ENCODE data around the gene ATP1A1.
A peak's percentile ranks its signal among the peaks of the same experiment; 100 is the strongest.

ATP1A1 gene

DNA sequence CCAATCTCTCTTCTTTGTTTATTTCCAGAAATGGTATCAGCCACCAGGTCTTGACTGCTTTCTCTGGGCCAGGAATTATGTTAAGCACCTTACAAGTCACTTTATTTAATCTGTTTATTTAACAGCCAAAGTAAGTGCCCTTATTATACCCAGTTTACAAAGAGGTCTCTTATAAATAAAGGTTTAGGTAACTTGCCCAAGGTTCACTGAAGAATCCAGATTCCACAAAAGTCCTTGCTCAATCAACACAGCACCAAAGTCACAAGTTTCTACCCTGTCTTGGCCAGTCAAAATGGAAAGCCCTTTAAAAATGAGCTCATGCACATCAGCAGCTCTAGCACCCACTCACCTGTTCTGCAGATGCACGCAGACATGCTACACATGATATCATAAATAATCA is 28.0 kb upstream of the ATP1A1 start:
- no peak for DNase-seq

DNA sequence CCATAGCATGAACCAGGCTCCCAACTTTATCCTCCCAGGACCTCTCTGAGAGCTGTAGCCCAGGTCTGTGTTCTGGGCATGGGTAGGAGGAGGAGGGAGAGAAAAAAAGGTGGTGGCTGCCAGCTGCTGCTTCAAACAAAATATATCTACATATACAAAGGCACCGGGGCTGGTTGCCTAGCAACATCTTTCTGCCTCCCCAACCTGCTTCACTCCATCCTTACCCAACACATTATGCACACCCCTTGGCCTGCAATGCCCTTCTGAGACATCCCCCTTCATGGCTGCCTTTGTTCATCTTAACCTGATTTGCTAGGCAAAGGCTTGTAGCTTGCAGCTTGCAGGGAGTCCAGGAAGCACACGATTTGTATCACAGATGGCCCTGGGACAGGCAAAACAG is 27.2 kb upstream of the ATP1A1 start:
- peak in 4 of 51 donors; percentile 7 to 39 (median 24) for DNase-seq

GRCh38 chr1:116346943-116347673 is 25.9 kb upstream of the ATP1A1 start:
- DNase-seq: no peak

GRCh38 chr1:116347696-116348095 is 25.3 kb upstream of the ATP1A1 start:
- no peak for DNase-seq

DNA sequence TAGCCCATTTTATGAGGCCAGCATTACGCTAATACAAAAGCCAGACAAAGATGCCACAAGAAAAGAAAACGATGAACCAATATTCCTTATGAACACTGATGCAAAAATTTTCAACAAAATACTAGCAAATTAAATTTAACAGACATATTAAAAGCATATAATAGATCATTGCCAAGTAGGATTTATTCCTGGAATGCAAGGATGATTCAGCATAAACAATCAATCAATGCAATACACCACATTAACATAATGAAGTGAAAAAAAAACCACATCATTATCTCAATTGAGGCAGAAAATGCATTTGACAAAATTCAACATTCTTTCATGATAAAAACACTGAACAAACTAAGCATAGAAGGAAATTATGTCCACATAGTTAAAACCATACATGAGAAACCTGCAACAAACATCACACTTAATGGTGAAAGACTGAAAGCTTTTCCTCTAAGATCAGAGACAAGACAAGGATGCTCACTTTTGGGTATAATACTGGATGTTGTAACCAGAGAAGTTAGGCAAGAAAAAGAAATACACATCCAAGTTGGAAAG is 22.9 kb upstream of the ATP1A1 start:
- no peak for DNase-seq

DNA sequence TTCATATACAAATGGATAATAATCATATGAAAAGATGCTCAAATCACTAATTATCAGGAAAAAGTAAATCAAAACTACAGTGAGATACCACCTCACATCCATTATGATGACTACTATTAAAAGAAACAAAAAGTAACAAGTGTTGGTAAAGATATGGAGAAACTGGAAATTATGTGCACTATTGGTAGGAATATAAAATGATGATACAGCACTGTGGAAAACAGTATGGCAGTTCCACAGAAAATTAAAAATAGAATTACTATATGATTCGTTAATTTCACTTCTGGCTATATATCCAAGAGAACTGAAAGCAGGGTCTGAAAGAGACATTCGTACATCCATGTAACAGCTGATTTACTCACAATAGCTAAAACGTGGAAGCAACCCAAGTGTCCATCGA is 21.1 kb upstream of the ATP1A1 start:
- no peak for DNase-seq

DNA sequence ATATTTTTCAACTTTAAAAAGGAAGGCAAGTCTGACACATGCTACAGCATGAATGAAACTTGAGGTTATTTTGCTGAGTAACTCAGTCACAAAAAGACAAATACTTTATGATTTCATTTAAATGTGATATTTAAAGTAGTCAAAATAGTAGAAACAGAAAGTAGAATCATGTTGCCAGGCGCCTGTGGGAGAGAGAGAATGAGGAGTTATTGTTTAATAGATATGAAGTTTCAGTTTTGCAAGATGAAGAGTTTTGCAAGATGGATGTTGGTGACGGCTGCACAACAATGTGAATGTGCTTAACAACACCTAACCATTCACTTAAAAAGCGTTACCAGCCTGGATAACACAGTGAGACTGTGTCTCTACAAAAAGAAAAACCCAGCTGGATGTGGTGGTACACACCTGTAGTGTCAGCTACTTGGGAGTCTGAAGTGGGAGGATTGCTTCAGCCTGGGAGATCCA is 20.7 kb upstream of the ATP1A1 start:
- no peak for DNase-seq

GRCh38 chr1:116353155-116353554 is 19.9 kb upstream of the ATP1A1 start:
- DNase-seq: no peak

- DNase-seq: no peak
These were observed 17.0 kb upstream of the ATP1A1 start for GRCh38 chr1:116356067-116356466.

- no peak for DNase-seq
These were observed 16.4 kb upstream of the ATP1A1 start for GRCh38 chr1:116356673-116357072.

- DNase-seq: no peak
These were observed 15.6 kb upstream of the ATP1A1 start for GRCh38 chr1:116357487-116357886.

GRCh38 chr1:116359060-116359830 is 13.8 kb upstream of the ATP1A1 start:
- DNase-seq: no peak

DNA sequence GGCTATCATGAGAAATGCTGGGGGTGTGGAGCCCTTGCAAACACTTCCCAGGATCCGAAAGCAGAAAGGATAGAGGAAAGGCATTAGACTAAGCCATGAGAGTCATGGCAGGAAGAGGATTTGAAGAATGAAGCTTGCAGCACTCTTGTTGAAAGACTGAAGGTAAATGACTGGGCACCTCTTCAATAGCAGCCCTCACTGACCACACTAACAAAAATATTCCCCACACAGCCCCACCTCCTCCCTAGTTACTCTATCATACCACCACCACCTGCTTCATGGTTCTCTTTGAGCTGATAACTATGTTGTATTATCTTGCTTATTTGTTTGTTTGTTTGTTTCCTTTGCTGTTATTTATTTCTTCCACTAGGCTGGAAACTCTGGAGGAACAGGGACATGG is 13.2 kb upstream of the ATP1A1 start:
- no peak for DNase-seq

- DNase-seq: peak in 1 of 51 donors; percentile 14
These were observed 12.4 kb upstream of the ATP1A1 start for GRCh38 chr1:116360429-116361173.

DNA sequence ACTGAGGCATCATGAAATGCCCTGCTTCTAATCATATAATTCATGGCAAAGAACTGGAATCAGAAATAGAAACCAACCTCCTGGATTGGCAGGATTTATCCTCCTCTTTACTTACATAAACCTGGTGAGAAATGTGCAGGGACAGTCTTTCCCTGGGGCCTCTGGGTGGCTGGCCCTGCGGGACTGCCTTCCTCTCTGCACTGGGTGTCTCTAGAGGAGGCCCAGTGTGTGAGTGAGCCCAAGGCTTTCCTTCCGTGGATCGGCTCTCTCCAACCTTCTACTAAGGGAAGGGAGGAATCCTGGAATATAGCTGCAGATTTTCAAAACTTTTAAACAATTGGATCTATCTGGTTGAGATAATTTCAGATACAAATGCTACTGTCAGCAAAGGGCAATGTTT is 11.4 kb upstream of the ATP1A1 start:
- no peak for DNase-seq

DNA sequence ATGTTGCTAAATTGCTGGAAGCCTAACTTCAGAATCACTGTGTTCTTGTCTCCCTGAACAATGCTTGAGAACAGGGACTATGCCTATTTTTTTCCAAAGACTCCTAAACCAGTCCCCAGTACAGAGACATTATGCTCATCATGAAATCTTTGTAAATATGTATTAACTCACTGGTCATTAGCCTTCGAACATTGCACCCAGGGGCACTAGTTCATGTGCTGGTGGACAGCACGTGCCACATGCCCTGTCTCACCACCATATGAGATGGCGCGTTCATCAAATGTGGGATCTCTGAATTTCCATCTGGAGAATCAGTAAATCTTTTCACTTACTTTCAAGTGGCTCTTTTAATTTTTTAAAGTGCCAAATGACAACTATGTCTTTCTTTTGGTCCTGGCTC is 11.0 kb upstream of the ATP1A1 start:
- DNase-seq: no peak

GRCh38 chr1:116365353-116365780 is 7.7 kb upstream of the ATP1A1 start:
- DNase-seq: no peak

- no peak for DNase-seq
These were observed 7.2 kb upstream of the ATP1A1 start for GRCh38 chr1:116365857-116366256.

DNA sequence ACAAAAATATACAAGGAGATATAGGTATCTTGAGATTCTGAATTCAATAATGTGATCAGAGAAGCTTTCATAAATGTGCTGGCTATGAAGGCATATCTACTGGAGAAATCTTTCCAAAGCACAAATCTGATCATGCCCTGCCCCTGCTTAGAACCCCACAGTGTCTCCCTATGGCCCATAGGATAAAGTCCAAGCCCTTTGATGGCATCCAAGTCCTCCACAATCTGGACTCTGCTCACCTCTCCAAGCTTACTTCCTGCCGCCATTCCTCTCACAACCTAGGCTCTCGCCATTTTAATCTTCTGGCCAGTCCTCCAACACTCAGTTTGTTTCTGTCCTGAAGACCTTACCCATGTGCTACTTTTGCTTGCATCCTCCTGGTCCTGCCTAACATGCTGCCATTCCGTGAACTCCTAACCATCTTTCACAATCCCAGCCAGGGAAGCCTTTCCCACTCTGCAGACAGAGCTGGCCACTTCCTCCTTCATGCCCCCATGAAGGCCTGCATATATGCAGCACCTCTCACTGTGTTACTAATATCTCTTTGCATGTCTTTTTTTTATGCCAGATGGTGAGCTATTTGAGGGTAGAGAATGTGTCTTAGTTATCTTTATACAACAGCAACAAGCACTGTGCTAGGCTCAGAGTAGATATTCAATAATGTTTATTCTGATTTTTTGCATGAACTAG is 5.6 kb upstream of the ATP1A1 start:
- DNase-seq: no peak

DNA sequence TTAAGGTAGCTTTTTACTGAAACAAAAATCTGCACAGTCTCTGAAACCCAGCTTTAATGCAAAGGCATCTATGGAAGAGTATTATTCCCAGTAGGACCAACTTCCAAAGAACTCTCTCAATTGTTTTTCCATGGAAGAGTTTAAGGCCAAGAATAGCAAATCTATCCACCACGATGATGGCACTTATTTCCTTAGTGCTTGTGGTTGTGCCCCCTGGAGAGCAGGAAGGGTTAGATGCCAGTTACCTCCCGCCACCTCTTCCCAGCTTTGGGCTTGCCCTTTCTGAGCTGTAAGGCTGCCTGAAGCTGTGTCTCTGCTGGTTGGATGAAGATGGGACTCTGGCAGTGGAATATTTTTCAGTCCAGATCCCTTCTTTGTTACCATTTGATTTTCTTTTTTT is 4.8 kb upstream of the ATP1A1 start:
- DNase-seq: no peak

DNA sequence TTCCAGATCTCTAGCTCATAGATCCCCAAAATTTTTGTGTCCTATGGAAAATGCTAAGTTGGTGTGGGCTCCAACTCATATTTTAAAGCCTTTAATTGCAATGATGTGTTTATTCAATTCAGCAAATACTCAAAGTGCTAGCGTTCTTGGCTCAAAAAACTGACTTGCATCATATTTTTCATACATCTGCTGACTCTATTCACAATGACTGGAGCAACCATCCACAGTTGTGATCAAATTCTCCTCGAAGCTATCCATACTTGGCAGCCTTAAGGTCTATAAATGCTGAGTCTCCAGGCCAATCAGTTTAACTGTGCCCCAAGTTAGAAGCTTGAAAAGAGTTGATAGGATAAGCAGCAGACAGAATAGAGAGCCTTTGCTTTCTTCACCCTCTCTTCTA is 2.9 kb upstream of the ATP1A1 start:
- DNase-seq: no peak

Measured in hypothalamus (tissue), 51 donors.